Astrocyte (in vitro differentiated cells and primary cell): ENCODE data around the gene SNX6.

ENCODE experiments used
- CTCF ChIP-seq: IDR thresholded peaks from 2 replicates; pipeline ENCODE4 v1.5.1; 2011; ENCODE audit warnings: low read depth, mild to moderate bottlenecking, inconsistent platforms, low read length, moderate library complexity; ENCODE audit not compliant: insufficient read depth
- EZH2 ChIP-seq: IDR thresholded peaks from 2 replicates; pipeline ENCODE4 v1.6.1; 2012; ENCODE audit warnings: mild to moderate bottlenecking, low read length, inconsistent platforms; ENCODE audit not compliant: insufficient read depth

GRCh38 chr14:34671716-34672115 lies 41.8 kb upstream of the SNX6 start:
- no peak for TF ChIP-seq CTCF
- TF ChIP-seq EZH2, result no peak
